ENCODE results near the gene ACSF2.
"Not testable (repeated sequence)": the region's sequence is repeated elsewhere in the genome, so short reads cannot be mapped to it uniquely, and the experiment has no call there.

ACSF2 gene

GRCh38 chr17:50412188-50412732, 13.8 kb upstream of the ACSF2 start:
- DNase-seq = no peak

GRCh38 chr17:50414808-50415207, 11.2 kb upstream of the ACSF2 start:
- DNase-seq = no peak

- not testable (repeated sequence) for DNase-seq
Observed at GRCh38 chr17:50419577-50419976, 6.4 kb upstream of the ACSF2 start.

- no peak for DNase-seq
Observed at GRCh38 chr17:50420419-50421112, 5.5 kb upstream of the ACSF2 start.

- DNase-seq = no peak
Observed at GRCh38 chr17:50421308-50422051, 4.5 kb upstream of the ACSF2 start.

- DNase-seq = no peak
Observed at GRCh38 chr17:50422738-50423137, 3.3 kb upstream of the ACSF2 start.

- peak; percentile 66 for DNase-seq
Observed at GRCh38 chr17:50423553-50424159, 2.4 kb upstream of the ACSF2 start.

GRCh38 chr17:50424246-50424995, 1.6 kb upstream of the ACSF2 start:
- DNase-seq = no peak

- no peak for DNase-seq
Observed at GRCh38 chr17:50424996-50425681, 879 bp upstream of the ACSF2 start.

GRCh38 chr17:50426472-50426782, 409 bp downstream of the ACSF2 start:
- no peak for DNase-seq

GRCh38 chr17:50426814-50427787, 1.1 kb downstream of the ACSF2 start:
- DNase-seq = no peak

GRCh38 chr17:50428126-50428525, 2.1 kb downstream of the ACSF2 start:
- not testable (repeated sequence) for DNase-seq

GRCh38 chr17:50428831-50429424, 2.9 kb downstream of the ACSF2 start:
- no peak for DNase-seq

GRCh38 chr17:50429793-50430192, 3.8 kb downstream of the ACSF2 start:
- no peak for DNase-seq

- no peak for DNase-seq
Observed at GRCh38 chr17:50430821-50431618, 5.0 kb downstream of the ACSF2 start.

GRCh38 chr17:50432125-50432762, 6.2 kb downstream of the ACSF2 start:
- DNase-seq = no peak

- DNase-seq = no peak
Observed at GRCh38 chr17:50437409-50437808, 11.4 kb downstream of the ACSF2 start.

- no peak for DNase-seq
Observed at GRCh38 chr17:50439008-50439407, 13.0 kb downstream of the ACSF2 start.

GRCh38 chr17:50440172-50440837, 14.3 kb downstream of the ACSF2 start:
- peak; percentile 33 for DNase-seq
